ENCODE data around the gene TDRD15.
"Not testable (repeated sequence)": the region's sequence is repeated elsewhere in the genome, so short reads cannot be mapped to it uniquely, and the experiment has no call there.

The TDRD15 gene

GRCh38 chr2:21146638-21147037, 22.9 kb downstream of the TDRD15 start:
- DNase-seq (ENCODE audit: low read depth): no peak

GRCh38 chr2:21148718-21149117, 24.9 kb downstream of the TDRD15 start:
- no peak for DNase-seq (ENCODE audit: low read depth)

DNA sequence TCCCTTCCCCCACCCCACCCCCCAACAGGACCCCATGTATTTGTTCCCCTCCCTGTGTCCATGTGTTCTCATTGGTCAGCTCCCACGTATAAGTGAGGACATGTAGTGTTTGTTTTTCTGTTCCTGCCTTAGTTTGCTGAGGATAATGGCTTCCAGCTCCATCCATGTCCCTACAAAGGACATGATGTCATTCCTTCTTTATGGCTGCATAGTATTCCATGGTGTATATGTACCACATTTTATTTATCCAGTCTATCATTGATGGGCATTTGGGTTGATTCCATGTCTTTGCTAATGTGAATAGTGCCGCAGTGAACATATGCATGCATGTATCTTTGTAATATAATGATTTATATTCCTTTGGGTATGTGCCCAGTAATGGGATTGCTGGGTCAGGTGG, 27.5 kb downstream of the TDRD15 start:
- not testable (repeated sequence) for DNase-seq (ENCODE audit: low read depth)

- DNase-seq (ENCODE audit: low read depth): no peak
These were observed 31.8 kb downstream of the TDRD15 start for GRCh38 chr2:21155365-21156136.

DNA sequence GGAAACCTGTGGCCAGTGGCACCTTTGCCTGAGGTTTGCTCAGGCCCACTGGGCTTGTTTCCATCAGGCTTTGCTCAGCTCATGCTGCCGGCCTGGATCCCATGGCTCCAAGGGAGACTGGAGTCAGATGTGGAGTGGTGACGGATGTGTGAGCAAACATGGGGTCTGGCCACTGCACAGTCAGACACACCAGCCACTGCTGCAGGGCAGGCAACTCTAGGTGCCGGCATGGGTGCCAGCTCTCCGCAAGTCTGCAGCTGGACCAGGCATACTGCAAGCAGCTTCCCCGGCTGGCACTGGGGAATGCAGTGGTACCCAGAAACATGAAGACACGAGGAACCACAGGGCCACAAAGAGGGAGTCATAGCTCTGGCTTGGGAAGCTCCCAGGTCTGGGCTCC, 37.4 kb downstream of the TDRD15 start:
- no peak for DNase-seq (ENCODE audit: low read depth)

DNA sequence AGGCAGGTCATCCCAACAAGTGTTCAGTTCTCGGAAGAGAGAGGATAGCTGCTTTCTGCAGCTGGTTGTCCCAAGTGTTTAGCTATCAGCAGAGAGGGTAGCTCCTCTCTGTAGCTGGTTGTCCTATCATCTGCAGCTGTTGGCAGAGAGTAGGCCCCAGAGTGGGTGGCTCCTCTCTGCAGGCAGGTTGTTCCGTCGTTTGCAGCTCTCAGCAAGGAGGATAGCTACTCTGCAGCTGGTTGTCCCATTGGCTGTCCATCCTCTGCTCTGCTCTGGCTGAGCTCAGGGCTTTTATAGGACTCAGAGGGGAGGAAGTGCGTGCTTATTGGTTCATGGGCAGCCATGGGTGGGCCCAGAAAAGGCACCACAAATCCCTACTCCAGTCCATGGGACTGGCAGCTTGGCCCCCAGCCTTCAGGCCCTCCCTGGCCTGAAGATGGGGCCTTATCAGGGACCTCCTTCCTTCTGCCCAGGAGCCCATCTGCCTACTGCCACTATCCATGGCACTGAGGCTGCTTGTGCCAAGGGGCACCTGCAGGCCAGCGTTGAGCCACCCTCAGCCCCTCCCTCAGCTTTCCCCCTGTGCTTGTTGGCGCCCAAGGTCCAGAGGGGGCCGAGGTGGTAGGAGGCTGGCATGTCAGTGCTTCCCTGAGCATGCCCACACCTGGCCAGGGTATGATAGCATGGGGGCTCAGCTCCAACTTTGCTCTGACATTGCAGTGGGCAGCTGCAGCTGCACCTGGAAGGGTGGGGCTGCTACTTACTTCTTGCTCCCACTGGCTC, 38.3 kb downstream of the TDRD15 start:
- no peak for DNase-seq (ENCODE audit: low read depth)

DNA sequence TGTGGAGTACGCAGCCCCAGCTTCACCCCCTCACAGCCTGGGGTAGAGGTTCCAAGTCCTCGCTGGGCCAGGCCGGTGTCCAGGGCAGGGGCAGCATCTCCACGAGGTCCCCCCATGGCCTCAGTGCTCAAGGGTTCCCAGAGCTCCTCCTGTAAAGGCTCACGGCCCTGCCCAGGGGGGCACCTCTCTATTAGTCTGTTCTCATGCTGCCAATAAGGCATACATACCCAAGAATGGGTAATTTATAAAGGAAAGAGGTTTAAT, 38.8 kb downstream of the TDRD15 start:
- DNase-seq (ENCODE audit: low read depth): no peak

GRCh38 chr2:21163213-21163612, 39.4 kb downstream of the TDRD15 start:
- no peak for DNase-seq (ENCODE audit: low read depth)

DNA sequence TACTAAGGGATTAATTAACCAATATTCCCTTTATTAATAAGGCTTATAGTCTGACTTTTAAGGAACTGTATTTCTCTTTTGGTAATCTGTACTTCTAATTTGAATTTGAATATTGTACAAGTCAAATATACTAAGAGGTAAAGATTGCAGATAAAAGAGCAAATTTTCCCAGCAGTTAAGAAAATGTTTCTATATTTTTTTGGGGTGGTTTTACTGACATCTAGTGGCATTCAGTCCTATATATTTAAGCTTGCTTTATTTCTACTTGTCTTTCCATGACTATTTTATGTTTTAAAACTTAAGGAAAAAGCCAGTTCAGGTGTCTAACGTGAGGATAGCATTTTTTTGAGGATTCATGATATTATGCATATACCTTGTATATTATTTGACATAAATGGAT, 41.6 kb downstream of the TDRD15 start:
- DNase-seq (ENCODE audit: low read depth): no peak

DNA sequence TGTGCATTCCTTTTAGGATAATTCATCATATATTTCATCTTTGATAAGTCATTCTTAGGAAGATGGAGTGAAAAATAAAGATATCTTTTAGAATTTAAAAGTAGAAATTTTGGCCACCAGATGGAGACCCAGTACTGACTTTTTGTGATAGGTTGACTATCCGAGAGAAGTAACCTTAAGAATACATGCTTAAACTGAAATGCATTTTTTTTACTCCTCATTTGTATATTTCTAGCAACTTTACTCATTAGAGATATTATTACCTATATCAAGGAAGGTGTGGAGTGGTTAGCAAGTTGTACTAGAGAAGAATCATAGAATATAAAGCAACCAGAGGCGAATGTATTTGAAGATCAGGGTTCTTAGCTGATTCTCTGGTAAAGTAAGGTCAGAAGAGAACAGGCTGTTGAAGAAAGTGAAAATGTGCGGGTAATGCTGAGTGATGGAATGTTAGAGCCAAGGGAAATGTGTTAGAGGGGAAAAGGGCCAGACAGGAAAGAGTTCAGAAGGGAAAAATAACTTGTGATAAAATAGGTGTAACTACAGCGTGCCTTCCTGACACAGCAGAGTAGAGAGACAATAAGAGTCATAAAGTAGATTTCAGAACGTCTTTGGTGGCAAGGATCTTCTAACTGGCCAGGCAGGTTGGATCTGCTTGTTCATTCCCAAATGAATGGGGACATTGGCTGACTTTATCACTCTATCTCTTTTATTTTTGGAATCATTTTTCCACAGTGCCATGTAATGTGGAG, 52.3 kb downstream of the TDRD15 start:
- no peak for DNase-seq (ENCODE audit: low read depth)

DNA sequence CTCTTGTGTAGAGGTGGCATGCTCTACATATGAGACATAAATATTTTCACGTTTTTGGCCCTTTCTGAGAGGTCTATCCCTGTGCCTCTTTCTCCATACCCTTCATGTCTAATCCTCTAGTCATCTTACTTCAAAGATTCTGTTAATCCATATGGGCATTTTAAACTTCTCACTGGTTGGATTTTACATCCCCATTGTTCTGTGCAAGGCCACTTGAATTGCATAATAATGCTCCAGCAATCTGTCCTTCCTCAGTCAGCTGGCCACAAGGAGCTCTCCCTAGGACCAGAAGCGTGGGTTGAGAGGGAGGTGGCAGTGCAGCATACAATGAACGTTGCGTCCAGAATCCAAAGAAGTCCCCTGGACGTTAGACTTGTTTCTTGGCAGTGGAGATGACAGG, 58.2 kb downstream of the TDRD15 start:
- DNase-seq (ENCODE audit: low read depth): no peak

GRCh38 chr2:21183306-21183705, 59.5 kb downstream of the TDRD15 start:
- DNase-seq (ENCODE audit: low read depth): no peak

DNA sequence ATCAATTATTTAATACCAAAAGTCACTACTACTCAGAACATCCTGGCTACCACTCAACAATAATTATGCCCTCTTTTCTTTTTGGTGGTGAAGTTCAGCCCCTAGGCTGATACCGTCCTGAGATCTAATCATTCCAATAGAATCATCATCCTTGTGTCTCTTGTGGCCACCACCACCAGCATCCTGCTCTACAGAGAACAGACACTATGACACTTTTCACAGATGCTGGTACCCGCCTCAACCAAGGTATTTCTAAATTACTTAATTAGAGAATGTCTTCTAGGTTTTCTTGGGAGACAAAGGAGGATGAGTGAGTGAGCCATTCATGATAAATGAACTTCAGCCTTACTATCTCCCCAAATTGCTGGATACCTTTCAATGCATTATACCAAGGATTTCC, 60.0 kb downstream of the TDRD15 start:
- DNase-seq (ENCODE audit: low read depth): no peak

GRCh38 chr2:21191535-21191934, 67.8 kb downstream of the TDRD15 start:
- no peak for DNase-seq (ENCODE audit: low read depth)
